HG03025 (cell line): Measurements from ENCODE around the gene ARMC7.

Source experiments
- ATAC-seq: cut with Tn5 transposase; IDR thresholded peaks from one replicate; pipeline ENCODE4 v1.9.1; 2021; ENCODE audit warnings: mild to moderate bottlenecking, moderate library complexity; ENCODE audit not compliant: unreplicated experiment, low FRiP score

ARMC7 gene

GRCh38 chr17:75097865-75098264 lies 11.9 kb upstream of the ARMC7 start:
- ATAC-seq, result no peak

GRCh38 chr17:75098861-75099260 lies 10.9 kb upstream of the ARMC7 start:
- no peak for ATAC-seq

GRCh38 chr17:75099881-75100595 lies 9.7 kb upstream of the ARMC7 start:
- ATAC-seq, result no peak

- ATAC-seq, result no peak
These were observed 7.4 kb upstream of the ARMC7 start for GRCh38 chr17:75102385-75102821.

GRCh38 chr17:75103601-75104554 lies 5.9 kb upstream of the ARMC7 start:
- ATAC-seq, result no peak

GRCh38 chr17:75105126-75106080 lies 4.4 kb upstream of the ARMC7 start:
- ATAC-seq, result no peak

- no peak for ATAC-seq
These were observed 1.6 kb upstream of the ARMC7 start for GRCh38 chr17:75108193-75108592.

- no peak for ATAC-seq
These were observed 743 bp upstream of the ARMC7 start for GRCh38 chr17:75109046-75109406.

GRCh38 chr17:75110234-75110937 lies 617 bp downstream of the ARMC7 start:
- peak; percentile 8 for ATAC-seq

GRCh38 chr17:75111777-75112335 lies 2.1 kb downstream of the ARMC7 start:
- no peak for ATAC-seq

GRCh38 chr17:75113798-75114551 lies 4.2 kb downstream of the ARMC7 start:
- ATAC-seq, result no peak

GRCh38 chr17:75114552-75115314 lies 5.0 kb downstream of the ARMC7 start:
- ATAC-seq, result no peak

GRCh38 chr17:75115555-75115954 lies 5.8 kb downstream of the ARMC7 start:
- no peak for ATAC-seq

- ATAC-seq, result no peak
These were observed 7.0 kb downstream of the ARMC7 start for GRCh38 chr17:75116737-75117136.

- no peak for ATAC-seq
These were observed 8.5 kb downstream of the ARMC7 start for GRCh38 chr17:75118307-75118706.

- no peak for ATAC-seq
These were observed 14.5 kb downstream of the ARMC7 start for GRCh38 chr17:75124041-75124818.

GRCh38 chr17:75124819-75125162 lies 15.0 kb downstream of the ARMC7 start:
- no peak for ATAC-seq

- no peak for ATAC-seq
These were observed 16.2 kb downstream of the ARMC7 start for GRCh38 chr17:75125984-75126383.
